Measurements from ENCODE around the gene KRTAP4-9.
"Not testable (repeated sequence)": the region's sequence is repeated elsewhere in the genome, so short reads cannot be mapped to it uniquely, and the experiment has no call there.

KRTAP4-9 gene

GRCh38 chr17:41098042-41098441, 7.1 kb upstream of the KRTAP4-9 start, which contains the start of gene KRTAP4-8:
Gene KRTAP4-8, minus strand, starts transcription at chr17:41098142. Its CDS starts 58 bp downstream, at chr17:41098084.
- Histone ChIP-seq H3K79me2 (ENCODE audit: control insufficient read depth, low read length) (no peaks in the 10 kb centered on the region), H3K36me3 (ENCODE audit: control insufficient read depth, low read length) (no peaks in the 10 kb centered on the region), H3K27ac (ENCODE audit: low read depth, low read length) (no peak within 1 kb of the TSS), H3K27me3 (ENCODE audit: control insufficient read depth, low read length) (no peaks in the 10 kb centered on the region), H4K20me1 (ENCODE audit: control insufficient read depth, insufficient read depth, low read depth, low read length) (no peaks in the 10 kb centered on the region), H3K4me3 (ENCODE audit: low read length) (no peak within 1 kb of the TSS), H3K9me2 (replicated peaks; ENCODE audit: control insufficient read depth, low read length) (no peaks in the 10 kb centered on the region), H3K4me1 (ENCODE audit: control insufficient read depth, low read length) (peaks cover 6% of the 10 kb centered on the region), H3K9me3 (ENCODE audit: control insufficient read depth, insufficient read depth, low read length) (peaks cover 10% of the 10 kb centered on the region; the same call in 1 of the 2 replicates), H3K4me2 (ENCODE audit: low read length) (no peak within 1 kb of the TSS), H3F3A (ENCODE audit: control insufficient read depth, insufficient read depth) (no peaks in the 10 kb centered on the region)
- TF ChIP-seq CTCF (IDR thresholded peaks at IDR 0.05; ENCODE audit: low read depth, low read length, poor library complexity, severe bottlenecking) (no peak), EZH2phosphoT487 (IDR thresholded peaks at IDR 0.05; ENCODE audit: borderline replicate concordance, low read length) (no peak)

GRCh38 chr17:41098481-41098880, 6.7 kb upstream of the KRTAP4-9 start:
- H3K27ac ChIP-seq (ENCODE audit: low read depth, low read length) = no peak overlapping the region
- peaks cover 6% of the 10 kb centered on the region for H3K4me1 ChIP-seq (ENCODE audit: control insufficient read depth, low read length)
- no peaks in the 10 kb centered on the region for H3K79me2 ChIP-seq (ENCODE audit: control insufficient read depth, low read length)
- no peaks in the 10 kb centered on the region for H4K20me1 ChIP-seq (ENCODE audit: control insufficient read depth, insufficient read depth, low read depth, low read length)
- H3K27me3 ChIP-seq (ENCODE audit: control insufficient read depth, low read length) = no peaks in the 10 kb centered on the region
- TF ChIP-seq CTCF (IDR thresholded peaks at IDR 0.05; ENCODE audit: low read depth, low read length, poor library complexity, severe bottlenecking) (no peak), EZH2phosphoT487 (IDR thresholded peaks at IDR 0.05; ENCODE audit: borderline replicate concordance, low read length) (no peak)
- H3K9me2 ChIP-seq (replicated peaks; ENCODE audit: control insufficient read depth, low read length) = no peaks in the 10 kb centered on the region
- H3F3A ChIP-seq (ENCODE audit: control insufficient read depth, insufficient read depth) = no peaks in the 10 kb centered on the region
- H3K36me3 ChIP-seq (ENCODE audit: control insufficient read depth, low read length) = no peaks in the 10 kb centered on the region
- H3K4me2 ChIP-seq (ENCODE audit: low read length) = no peak overlapping the region
- no peak overlapping the region for H3K4me3 ChIP-seq (ENCODE audit: low read length)
- peaks cover 10% of the 10 kb centered on the region; the same call in 1 of the 2 replicates for H3K9me3 ChIP-seq (ENCODE audit: control insufficient read depth, insufficient read depth, low read length)

- H3K4me1 ChIP-seq (ENCODE audit: control insufficient read depth, low read length); H3K9me2 ChIP-seq (replicated peaks; ENCODE audit: control insufficient read depth, low read length); H3K9me3 ChIP-seq (ENCODE audit: control insufficient read depth, insufficient read depth, low read length); H3K79me2 ChIP-seq (ENCODE audit: control insufficient read depth, low read length); H3K4me3 ChIP-seq (ENCODE audit: low read length); H3K27ac ChIP-seq (ENCODE audit: low read depth, low read length); H3K36me3 ChIP-seq (ENCODE audit: control insufficient read depth, low read length); H3K27me3 ChIP-seq (ENCODE audit: control insufficient read depth, low read length); H4K20me1 ChIP-seq (ENCODE audit: control insufficient read depth, insufficient read depth, low read depth, low read length); H3F3A ChIP-seq (ENCODE audit: control insufficient read depth, insufficient read depth); H3K4me2 ChIP-seq (ENCODE audit: low read length): not testable (repeated sequence)
These were observed 5.3 kb upstream of the KRTAP4-9 start for GRCh38 chr17:41099682-41100480.

GRCh38 chr17:41101586-41102259, 3.5 kb upstream of the KRTAP4-9 start, which contains the start of gene KRTAP4-16:
Gene KRTAP4-16, minus strand, starts transcription at chr17:41102209. Its CDS starts 0 bp downstream, at chr17:41102209.
- TF ChIP-seq EZH2phosphoT487 (IDR thresholded peaks at IDR 0.05; ENCODE audit: borderline replicate concordance, low read length) = no peak
- no peak for TF ChIP-seq CTCF (IDR thresholded peaks at IDR 0.05; ENCODE audit: low read depth, low read length, poor library complexity, severe bottlenecking)
- Histone ChIP-seq H3K4me2 (ENCODE audit: low read length) (no peak within 1 kb of the TSS), H3K27ac (ENCODE audit: low read depth, low read length) (no peak within 1 kb of the TSS)

More at GRCh38 chr17:41101586-41102259, 3.5 kb upstream of the KRTAP4-9 start, which contains the start of gene KRTAP4-16:
- Histone ChIP-seq H3K4me3 (ENCODE audit: low read length) (no peak within 1 kb of the TSS), H4K20me1 (ENCODE audit: control insufficient read depth, insufficient read depth, low read depth, low read length) (no peaks in the 10 kb centered on the region), H3K79me2 (ENCODE audit: control insufficient read depth, low read length) (no peaks in the 10 kb centered on the region), H3K4me1 (ENCODE audit: control insufficient read depth, low read length) (peaks cover 6% of the 10 kb centered on the region), H3K9me2 (replicated peaks; ENCODE audit: control insufficient read depth, low read length) (no peaks in the 10 kb centered on the region), H3K9me3 (ENCODE audit: control insufficient read depth, insufficient read depth, low read length) (no peaks in the 10 kb centered on the region), H3K27me3 (ENCODE audit: control insufficient read depth, low read length) (no peaks in the 10 kb centered on the region), H3K36me3 (ENCODE audit: control insufficient read depth, low read length) (no peaks in the 10 kb centered on the region), H3F3A (ENCODE audit: control insufficient read depth, insufficient read depth) (no peaks in the 10 kb centered on the region)

Data from DOHH2 (cell line).